WTC11 (cell line): ENCODE results near the gene P2RY6. TPM values are rescaled to one million over a fixed set of nuclear protein-coding genes. Genes with fewer than 3 reads are reported as not detected.

Source experiments
- ATAC-seq: fragments of 200-7000 bp; cut with Tn5 transposase; 2 replicates; pipeline ENCODE4 v1.10.0; 2021; ENCODE audit warnings: mild to moderate bottlenecking, moderate library complexity
- CTCF ChIA-PET: fragments of 300-600 bp; sonication (Branson Sonifier 250); formaldehyde crosslinking; loops from one replicate; lab custom pipeline; 2021; ENCODE audit warnings: antibody characterized with exemption; lab: Charles Lee
- POLR2A ChIA-PET: fragments of 350-600 bp; sonication (Branson Sonifier 250); formaldehyde crosslinking; loops from one replicate; lab custom pipeline; 2021; ENCODE audit warnings: antibody characterized with exemption; lab: Charles Lee
- DNase-seq: peaks from one replicate; pipeline ENCODE4 v3.0.0; 2021; ENCODE audit warnings: low spot score
- H3K27ac Mint-ChIP-seq: 2 replicates; pipeline ENCODE4 v1.8.0; 2021; ENCODE audit warnings: mixed read lengths
- H3K27me3 Mint-ChIP-seq: 2 replicates; pipeline ENCODE4 v1.8.0; 2021; ENCODE audit warnings: low read depth, mild to moderate bottlenecking, moderate library complexity, mixed read lengths
- H3K36me3 Mint-ChIP-seq: 2 replicates; pipeline ENCODE4 v1.8.0; 2021; ENCODE audit warnings: mixed read lengths
- H3K4me1 Mint-ChIP-seq: 2 replicates; pipeline ENCODE4 v1.8.0; 2022; ENCODE audit warnings: mixed read lengths
- H3K4me3 Mint-ChIP-seq: 2 replicates; pipeline ENCODE4 v1.8.0; 2021; ENCODE audit warnings: mild to moderate bottlenecking, moderate library complexity, mixed read lengths
- H3K9me3 Mint-ChIP-seq: 2 replicates; pipeline ENCODE4 v1.8.0; 2021; ENCODE audit warnings: mixed read lengths
- ATF2 ChIP-seq: sonication (generic); formaldehyde crosslinking; IDR thresholded peaks from 2 replicates; pipeline ENCODE4 v1.8.1; 2022; ENCODE audit warnings: low read depth, missing genetic modification reagents, borderline replicate concordance
- CREM ChIP-seq: sonication (generic); formaldehyde crosslinking; IDR thresholded peaks from 2 replicates; pipeline ENCODE4 v1.8.1; 2022; ENCODE audit warnings: mild to moderate bottlenecking, missing genetic modification reagents, moderate library complexity
- EMX1 ChIP-seq: fragments of 250-450 bp; sonication (Bioruptor Pico); IDR thresholded peaks from 2 replicates; pipeline ENCODE4 v1.8.0; 2021; ENCODE audit warnings: mild to moderate bottlenecking
- ERG ChIP-seq: fragments of 250-450 bp; sonication (Bioruptor Pico); IDR thresholded peaks from 2 replicates; pipeline ENCODE4 v1.8.0; 2021; ENCODE audit warnings: mild to moderate bottlenecking
- ESRRA ChIP-seq: sonication (generic); formaldehyde crosslinking; IDR thresholded peaks from 2 replicates; pipeline ENCODE4 v1.8.1; 2022; ENCODE audit warnings: mild to moderate bottlenecking, missing genetic modification reagents, borderline replicate concordance
- FOXK1 ChIP-seq: sonication (generic); formaldehyde crosslinking; IDR thresholded peaks from 2 replicates; pipeline ENCODE4 v1.8.0; 2022; ENCODE audit warnings: mild to moderate bottlenecking, moderate library complexity, missing genetic modification reagents
- GTF2I ChIP-seq: fragments of 250-450 bp; sonication (Bioruptor Pico); conservative IDR thresholded peaks from 2 replicates; pipeline ENCODE4 v1.4.0; 2021; ENCODE audit warnings: mild to moderate bottlenecking
- JUN ChIP-seq: sonication (generic); formaldehyde crosslinking; IDR thresholded peaks from 2 replicates; pipeline ENCODE4 v1.8.0; 2023; ENCODE audit warnings: mild to moderate bottlenecking, missing genetic modification reagents
- PRRX2 ChIP-seq: fragments of 250-450 bp; sonication (Bioruptor Pico); IDR thresholded peaks from 2 replicates; pipeline ENCODE4 v1.8.0; 2021; ENCODE audit warnings: mild to moderate bottlenecking
- RELA ChIP-seq: sonication (generic); formaldehyde crosslinking; IDR thresholded peaks from 2 replicates; pipeline ENCODE4 v1.8.1; 2022; ENCODE audit warnings: missing genetic modification reagents, mild to moderate bottlenecking, borderline replicate concordance
- TCF7 ChIP-seq: sonication (generic); formaldehyde crosslinking; IDR thresholded peaks from 2 replicates; pipeline ENCODE4 v1.8.0; 2022; ENCODE audit warnings: mild to moderate bottlenecking, low read depth, missing genetic modification reagents, moderate library complexity
- TP53 ChIP-seq: sonication (generic); formaldehyde crosslinking; IDR thresholded peaks from 2 replicates; pipeline ENCODE4 v1.8.1; 2023; ENCODE audit warnings: mild to moderate bottlenecking, missing genetic modification reagents
- USF2 ChIP-seq: sonication (generic); formaldehyde crosslinking; IDR thresholded peaks from 2 replicates; pipeline ENCODE4 v1.8.1; 2023; ENCODE audit warnings: mild to moderate bottlenecking, missing genetic modification reagents, moderate library complexity
- ZNF121 ChIP-seq: sonication (generic); formaldehyde crosslinking; IDR thresholded peaks from 2 replicates; pipeline ENCODE4 v1.8.0; 2023; ENCODE audit warnings: missing genetic modification reagents
- ZNF219 ChIP-seq: sonication (generic); formaldehyde crosslinking; IDR thresholded peaks from 2 replicates; pipeline ENCODE4 v1.8.0; 2023; ENCODE audit warnings: missing genetic modification reagents, mild to moderate bottlenecking, borderline replicate concordance
- ZNF263 ChIP-seq: sonication (generic); formaldehyde crosslinking; IDR thresholded peaks from 2 replicates; pipeline ENCODE4 v1.8.1; 2022; ENCODE audit warnings: low read depth, mild to moderate bottlenecking, moderate library complexity, missing genetic modification reagents
- ZNF416 ChIP-seq: fragments of 250-450 bp; sonication (Bioruptor Pico); IDR thresholded peaks from 2 replicates; pipeline ENCODE4 v1.9.0; 2021; ENCODE audit warnings: mild to moderate bottlenecking, inconsistent platforms
- ZNF423 ChIP-seq: fragments of 250-450 bp; sonication (Bioruptor Pico); IDR thresholded peaks from 2 replicates; pipeline ENCODE4 v2.1.2; 2022; ENCODE audit warnings: mild to moderate bottlenecking, moderate library complexity
- ZNF671 ChIP-seq: fragments of 250-450 bp; sonication (Bioruptor Pico); IDR thresholded peaks from 2 replicates; pipeline ENCODE4 v1.8.0; 2021; ENCODE audit warnings: mild to moderate bottlenecking
- total RNA-seq: library from RNA; stranded (reverse); gene quantifications from 3 replicates; pipeline ENCODE4 v1.2.3, GENCODE V29; 2021
- TF ChIP-seq, protein P1 (sequence below): fragments of 250-450 bp; sonication (Bioruptor Pico); IDR thresholded peaks from 2 replicates; pipeline ENCODE4 v1.9.0; 2021; ENCODE audit warnings: mild to moderate bottlenecking
- TF ChIP-seq, protein P2 (sequence below): fragments of 200-600 bp; IDR thresholded peaks from 2 replicates; pipeline ENCODE4 v1.8.0; 2022; ENCODE audit warnings: antibody characterized with exemption
- TF ChIP-seq, protein P3 (sequence below): sonication (generic); formaldehyde crosslinking; IDR thresholded peaks from 2 replicates; pipeline ENCODE4 v1.8.1; 2022; ENCODE audit warnings: mild to moderate bottlenecking, missing genetic modification reagents, moderate library complexity, borderline replicate concordance
- TF ChIP-seq, protein P4 (sequence below): sonication (generic); formaldehyde crosslinking; IDR thresholded peaks from 2 replicates; pipeline ENCODE4 v1.8.1; 2023; ENCODE audit warnings: mild to moderate bottlenecking, missing genetic modification reagents
- TF ChIP-seq, protein P5 (sequence below): sonication (generic); formaldehyde crosslinking; IDR thresholded peaks from 2 replicates; pipeline ENCODE4 v1.8.0; 2022; ENCODE audit warnings: mild to moderate bottlenecking, missing genetic modification reagents

P2RY6 gene
- total RNA-seq, 1 experiment from 2014 or later, result not detected

DNA sequence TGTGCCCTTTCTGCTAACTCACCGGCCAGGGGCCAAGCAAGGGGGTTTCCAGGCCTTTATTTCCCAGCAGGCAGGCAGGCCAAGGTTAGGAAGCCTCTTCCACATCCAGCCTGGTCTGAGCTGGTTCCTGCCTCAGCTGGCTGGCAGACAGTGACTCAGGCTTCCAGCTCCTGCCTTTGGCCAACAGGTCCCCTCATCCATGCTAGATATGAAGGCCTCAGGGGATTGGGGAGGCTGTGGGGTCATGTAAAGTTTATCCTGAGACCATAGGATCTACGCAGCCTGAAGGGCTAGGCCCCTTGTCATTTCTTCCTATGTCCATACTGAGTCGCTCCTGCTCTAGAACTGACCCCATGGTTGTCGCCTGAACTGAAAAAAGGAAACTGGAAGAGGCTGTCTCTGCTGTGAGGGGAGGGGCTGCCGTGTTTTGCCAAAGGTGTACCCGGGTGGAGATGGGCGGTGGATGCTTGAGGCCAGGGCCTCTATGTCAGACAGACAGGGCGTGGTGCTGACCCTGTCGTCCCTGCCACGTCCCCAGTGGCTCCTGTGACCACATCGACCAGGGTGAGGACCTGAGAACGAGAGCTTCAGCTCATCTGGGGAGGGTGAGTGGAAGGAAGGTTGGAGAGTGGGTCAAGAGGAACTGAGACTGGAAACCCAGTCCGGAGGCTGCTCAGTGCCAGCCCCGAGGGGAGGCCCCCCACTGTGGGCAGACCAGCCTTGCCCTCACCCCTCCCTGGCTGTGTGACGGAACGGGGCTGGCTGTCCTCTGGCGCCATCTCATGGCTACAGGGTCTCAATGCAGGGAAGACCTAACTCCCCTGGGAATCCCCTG, 17.0 kb downstream of the P2RY6 start (continued):
- TF ChIP-seq PRRX2 (CRISPR knock-in tag) (no peak), EMX1 (no peak), TP53 (no peak), RELA (CRISPR knock-in tag) (no peak), FOXK1 (CRISPR knock-in tag) (0 out of 2 replicates have a peak, but pooled peaks have one; percentile 20), ZNF671 (CRISPR knock-in tag) (no peak), ESRRA (CRISPR knock-in tag) (0 out of 2 replicates have a peak, but pooled peaks have one; percentile 40), ZNF416 (CRISPR knock-in tag) (no peak), GTF2I (no peak)
- TF ChIP-seq, protein P1, sequence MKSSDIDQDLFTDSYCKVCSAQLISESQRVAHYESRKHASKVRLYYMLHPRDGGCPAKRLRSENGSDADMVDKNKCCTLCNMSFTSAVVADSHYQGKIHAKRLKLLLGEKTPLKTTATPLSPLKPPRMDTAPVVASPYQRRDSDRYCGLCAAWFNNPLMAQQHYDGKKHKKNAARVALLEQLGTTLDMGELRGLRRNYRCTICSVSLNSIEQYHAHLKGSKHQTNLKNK (CRISPR knock-in tag), result no peak
- TF ChIP-seq, protein P2, sequence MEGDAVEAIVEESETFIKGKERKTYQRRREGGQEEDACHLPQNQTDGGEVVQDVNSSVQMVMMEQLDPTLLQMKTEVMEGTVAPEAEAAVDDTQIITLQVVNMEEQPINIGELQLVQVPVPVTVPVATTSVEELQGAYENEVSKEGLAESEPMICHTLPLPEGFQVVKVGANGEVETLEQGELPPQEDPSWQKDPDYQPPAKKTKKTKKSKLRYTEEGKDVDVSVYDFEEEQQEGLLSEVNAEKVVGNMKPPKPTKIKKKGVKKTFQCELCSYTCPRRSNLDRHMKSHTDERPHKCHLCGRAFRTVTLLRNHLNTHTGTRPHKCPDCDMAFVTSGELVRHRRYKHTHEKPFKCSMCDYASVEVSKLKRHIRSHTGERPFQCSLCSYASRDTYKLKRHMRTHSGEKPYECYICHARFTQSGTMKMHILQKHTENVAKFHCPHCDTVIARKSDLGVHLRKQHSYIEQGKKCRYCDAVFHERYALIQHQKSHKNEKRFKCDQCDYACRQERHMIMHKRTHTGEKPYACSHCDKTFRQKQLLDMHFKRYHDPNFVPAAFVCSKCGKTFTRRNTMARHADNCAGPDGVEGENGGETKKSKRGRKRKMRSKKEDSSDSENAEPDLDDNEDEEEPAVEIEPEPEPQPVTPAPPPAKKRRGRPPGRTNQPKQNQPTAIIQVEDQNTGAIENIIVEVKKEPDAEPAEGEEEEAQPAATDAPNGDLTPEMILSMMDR, result peak; percentile 81
- TF ChIP-seq, protein P3, sequence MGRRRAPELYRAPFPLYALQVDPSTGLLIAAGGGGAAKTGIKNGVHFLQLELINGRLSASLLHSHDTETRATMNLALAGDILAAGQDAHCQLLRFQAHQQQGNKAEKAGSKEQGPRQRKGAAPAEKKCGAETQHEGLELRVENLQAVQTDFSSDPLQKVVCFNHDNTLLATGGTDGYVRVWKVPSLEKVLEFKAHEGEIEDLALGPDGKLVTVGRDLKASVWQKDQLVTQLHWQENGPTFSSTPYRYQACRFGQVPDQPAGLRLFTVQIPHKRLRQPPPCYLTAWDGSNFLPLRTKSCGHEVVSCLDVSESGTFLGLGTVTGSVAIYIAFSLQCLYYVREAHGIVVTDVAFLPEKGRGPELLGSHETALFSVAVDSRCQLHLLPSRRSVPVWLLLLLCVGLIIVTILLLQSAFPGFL (CRISPR knock-in tag), result no peak

- no peaks in the 10 kb centered on the region for H3K36me3 Mint-ChIP-seq
- peaks cover 13% of the 10 kb centered on the region for H3K4me1 Mint-ChIP-seq
- DNase-seq (no peak), ATAC-seq (no peak)
- ChIA-PET CTCF (interaction anchor here (1.2 to 5.6 kb wide), 7 partner anchors 16 to 71 kb away, joined by 3 to 49 read pairs (median 20); no protein-coding TSS in a partner anchor), POLR2A (no interaction called here)
- no peaks in the 10 kb centered on the region for H3K9me3 Mint-ChIP-seq
- H3K27me3 Mint-ChIP-seq, result peaks cover 13% of the 10 kb centered on the region
- H3K4me3 Mint-ChIP-seq, result no peak overlapping the region
- H3K27ac Mint-ChIP-seq, result no peak overlapping the region
- TF ChIP-seq JUN (CRISPR knock-in tag) (no peak), USF2 (no peak), ZNF416 (CRISPR knock-in tag) (no peak), ATF2 (CRISPR knock-in tag) (no peak), TCF7 (CRISPR knock-in tag) (no peak), ZNF423 (CRISPR knock-in tag) (no peak), ZNF263 (CRISPR knock-in tag) (no peak), ZNF121 (CRISPR knock-in tag) (no peak), CREM (CRISPR knock-in tag) (no peak), FOXK1 (CRISPR knock-in tag) (no peak), ZNF219 (no peak), ERG (CRISPR knock-in tag) (no peak)
- TF ChIP-seq, protein P2, result no peak
- TF ChIP-seq, protein P4, sequence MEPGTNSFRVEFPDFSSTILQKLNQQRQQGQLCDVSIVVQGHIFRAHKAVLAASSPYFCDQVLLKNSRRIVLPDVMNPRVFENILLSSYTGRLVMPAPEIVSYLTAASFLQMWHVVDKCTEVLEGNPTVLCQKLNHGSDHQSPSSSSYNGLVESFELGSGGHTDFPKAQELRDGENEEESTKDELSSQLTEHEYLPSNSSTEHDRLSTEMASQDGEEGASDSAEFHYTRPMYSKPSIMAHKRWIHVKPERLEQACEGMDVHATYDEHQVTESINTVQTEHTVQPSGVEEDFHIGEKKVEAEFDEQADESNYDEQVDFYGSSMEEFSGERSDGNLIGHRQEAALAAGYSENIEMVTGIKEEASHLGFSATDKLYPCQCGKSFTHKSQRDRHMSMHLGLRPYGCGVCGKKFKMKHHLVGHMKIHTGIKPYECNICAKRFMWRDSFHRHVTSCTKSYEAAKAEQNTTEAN (CRISPR knock-in tag), result no peak
- TF ChIP-seq, protein P5, sequence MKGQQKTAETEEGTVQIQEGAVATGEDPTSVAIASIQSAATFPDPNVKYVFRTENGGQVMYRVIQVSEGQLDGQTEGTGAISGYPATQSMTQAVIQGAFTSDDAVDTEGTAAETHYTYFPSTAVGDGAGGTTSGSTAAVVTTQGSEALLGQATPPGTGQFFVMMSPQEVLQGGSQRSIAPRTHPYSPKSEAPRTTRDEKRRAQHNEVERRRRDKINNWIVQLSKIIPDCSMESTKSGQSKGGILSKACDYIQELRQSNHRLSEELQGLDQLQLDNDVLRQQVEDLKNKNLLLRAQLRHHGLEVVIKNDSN, result no peak
Measured at GRCh38 chr11:73290536-73290935, 18.4 kb downstream of the P2RY6 start.
